ENCODE results near the gene PPP1R27. TPM values are rescaled to one million over a fixed set of nuclear protein-coding genes. Genes with fewer than 3 reads are reported as not detected.
A peak's percentile ranks its signal among the peaks of the same experiment; 100 is the strongest.

Gene PPP1R27
- total and polyA plus RNA-seq, 7 donors, result 296 to 2,217 (median 976) TPM

- peak within 1 kb of the TSS; percentile 98 for H3K27ac ChIP-seq
These were observed 25.3 kb upstream of the PPP1R27 start, which contains the start of gene P4HB for GRCh38 chr17:81859906-81860755. P4HB (minus strand) TSS chr17:81860535; CDS start chr17:81860471, 64 bp downstream.

GRCh38 chr17:81858967-81859905 lies 24.4 kb upstream of the PPP1R27 start:
- peak overlapping the region; percentile 97 for H3K27ac ChIP-seq
- 36 to 45% (median 37%) methylated on average over 22 to 23 of the region's 23 CpGs for WGBS, 3 donors
- no peaks in the 10 kb centered on the region for H3K9me3 ChIP-seq
- ATAC-seq (no peak), DNase-seq (no peak)
- H3K4me1 ChIP-seq, result peaks cover 50% of the 10 kb centered on the region
- H3K36me3 ChIP-seq (ENCODE audit: insufficient read depth in 1 of 2, low read depth in 1 of 2), result peaks cover 3 to 49% of the 10 kb centered on the region in 2 donors
- TF ChIP-seq CTCF (IDR thresholded peaks at IDR 0.05), result no peak
- peak overlapping the region; percentile 82 for H3K4me3 ChIP-seq
- H3K27me3 ChIP-seq (ENCODE audit: insufficient read depth in 3 of 3, low read length in 2 of 3), result no peaks in the 10 kb centered on the region
- intact Hi-C loops (cut with DNase I), result loop anchor here (2.0 to 5.0 kb wide), 2 partner anchors 16 to 37 kb away; no protein-coding TSS in a partner anchor

More at GRCh38 chr17:81859906-81860755, 25.3 kb upstream of the PPP1R27 start, which contains the start of gene P4HB:
- peaks cover 41% of the 10 kb centered on the region for H3K4me1 ChIP-seq
- intact Hi-C loops (cut with DNase I), result loop anchor here (2.0 to 5.0 kb wide), 3 partner anchors 17 to 38 kb away; partner anchors contain the start of gene PPP1R27 (in 1 of the 2)
- H3K4me3 ChIP-seq, result peak within 1 kb of the TSS; percentile 82
- peaks cover 3 to 46% of the 10 kb centered on the region in 2 donors for H3K36me3 ChIP-seq (ENCODE audit: insufficient read depth in 1 of 2, low read depth in 1 of 2)
- peak in 3 of 4 donors; percentile 0 to 5 (median 3) for ATAC-seq
- no peaks in the 10 kb centered on the region for H3K27me3 ChIP-seq (ENCODE audit: insufficient read depth in 3 of 3, low read length in 2 of 3)
- WGBS, 3 donors, result 0 to 1% (median 0%) methylated on average over 50 to 95 of the region's 95 CpGs
- TF ChIP-seq CTCF (IDR thresholded peaks at IDR 0.05), result no peak
- DNase-seq, result peak in 1 of 2 donors; percentile 100
- no peaks in the 10 kb centered on the region for H3K9me3 ChIP-seq

- intact Hi-C loops (cut with DNase I), result loop anchor here (2.0 to 5.0 kb wide), 2 partner anchors 16 to 36 kb away; no protein-coding TSS in a partner anchor
- no peak for TF ChIP-seq CTCF (IDR thresholded peaks at IDR 0.05)
- peak overlapping the region; percentile 82 for H3K4me3 ChIP-seq
- 56 to 66% (median 60%) methylated on average over 30 of the region's 30 CpGs for WGBS, 3 donors
- no peaks in the 10 kb centered on the region for H3K9me3 ChIP-seq
- peak overlapping the region; percentile 97 for H3K27ac ChIP-seq
- no peak for DNase-seq
- no peaks in the 10 kb centered on the region for H3K27me3 ChIP-seq (ENCODE audit: insufficient read depth in 3 of 3, low read length in 2 of 3)
- H3K36me3 ChIP-seq (ENCODE audit: insufficient read depth in 1 of 2, low read depth in 1 of 2), result peaks cover 3 to 56% of the 10 kb centered on the region in 2 donors
- H3K4me1 ChIP-seq, result peaks cover 50% of the 10 kb centered on the region
- no peak for ATAC-seq
These were observed 23.5 kb upstream of the PPP1R27 start for GRCh38 chr17:81858170-81858966.
